ENCODE measurements around the gene COG3. TPM values are rescaled to one million over a fixed set of nuclear protein-coding genes. Genes with fewer than 3 reads are reported as not detected.
A peak's percentile ranks its signal among the peaks of the same experiment; 100 is the strongest.

The COG3 gene
- total and polyA plus RNA-seq, 2 of the 13 experiments (the other 11 are each of a cell fraction or from before 2014, with no cell fraction given), result 37.8 to 47.5 TPM

DNA sequence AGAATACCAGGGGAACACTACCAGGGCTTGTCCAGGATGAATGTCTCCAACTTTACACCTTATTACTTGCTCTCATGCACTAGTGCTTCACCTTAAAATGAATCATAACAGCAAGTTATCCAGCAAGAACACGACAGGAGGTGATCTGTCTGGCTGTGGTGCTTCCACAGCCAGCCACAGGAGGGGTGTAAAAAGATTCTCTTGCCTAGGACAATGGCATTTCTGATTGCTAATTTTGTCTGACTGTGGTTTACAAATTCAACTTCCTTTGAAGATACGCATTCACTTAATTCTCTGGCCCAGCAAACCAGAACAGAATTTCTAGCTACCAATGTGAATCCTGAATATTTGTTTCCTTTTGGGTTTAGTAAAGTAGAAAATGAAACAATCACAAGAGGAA is 23.1 kb upstream of the COG3 start (continued):
- TF ChIP-seq, protein P1, sequence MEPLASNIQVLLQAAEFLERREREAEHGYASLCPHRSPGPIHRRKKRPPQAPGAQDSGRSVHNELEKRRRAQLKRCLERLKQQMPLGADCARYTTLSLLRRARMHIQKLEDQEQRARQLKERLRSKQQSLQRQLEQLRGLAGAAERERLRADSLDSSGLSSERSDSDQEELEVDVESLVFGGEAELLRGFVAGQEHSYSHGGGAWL (CRISPR knock-in tag; IDR thresholded peaks at IDR 0.05), result no peak
- no peak for TF ChIP-seq ZBTB34 (CRISPR knock-in tag; IDR thresholded peaks at IDR 0.05)
- peak; percentile 47 for TF ChIP-seq GATAD2A (CRISPR knock-in tag; IDR thresholded peaks at IDR 0.05)
- no peak for TF ChIP-seq ATRX (CRISPR knock-in tag; IDR thresholded peaks at IDR 0.05; ENCODE audit: borderline replicate concordance)
- peak; percentile 21; the same call in 1 of the 2 replicates for TF ChIP-seq SOX5 (CRISPR knock-in tag; IDR thresholded peaks at IDR 0.05; ENCODE audit: borderline replicate concordance)
- no peak for TF ChIP-seq SKI (IDR thresholded peaks at IDR 0.05; ENCODE audit: partially characterized antibody)
- no peak for TF ChIP-seq ZFP36 (IDR thresholded peaks at IDR 0.05; ENCODE audit: borderline replicate concordance, low read depth, low read length, partially characterized antibody)
- TF ChIP-seq POLR2G (IDR thresholded peaks at IDR 0.05; ENCODE audit: low read depth, low read length), result peak; percentile 41; the same call in 1 of the 2 replicates
- no peak for TF ChIP-seq SYNCRIP (IDR thresholded peaks at IDR 0.05; ENCODE audit: insufficient read depth, low read depth, low read length)
- 0 out of 2 replicates have a peak, but pooled peaks have one; percentile 10 for TF ChIP-seq ERF (CRISPR knock-in tag; IDR thresholded peaks at IDR 0.05)
- 0 out of 2 replicates have a peak, but pooled peaks have one; percentile 45 for TF ChIP-seq PRDM10 (CRISPR knock-in tag; IDR thresholded peaks at IDR 0.05; ENCODE audit: low read depth)
- 0 out of 2 replicates have a peak, but pooled peaks have one; percentile 39 for TF ChIP-seq CHD4 (IDR thresholded peaks at IDR 0.05; ENCODE audit: borderline replicate concordance, low read length)
- 0 out of 2 replicates have a peak, but pooled peaks have one; percentile 27 for TF ChIP-seq FOXA3 (CRISPR knock-in tag; IDR thresholded peaks at IDR 0.05)
- TF ChIP-seq RARA (CRISPR knock-in tag; IDR thresholded peaks at IDR 0.05), result peak; percentile 22; the same call in 1 of the 2 replicates
- peak; percentile 54; the same call in 1 of the 2 replicates for TF ChIP-seq RAD21 (CRISPR knock-in tag; IDR thresholded peaks at IDR 0.05)
- TF ChIP-seq, protein P2, sequence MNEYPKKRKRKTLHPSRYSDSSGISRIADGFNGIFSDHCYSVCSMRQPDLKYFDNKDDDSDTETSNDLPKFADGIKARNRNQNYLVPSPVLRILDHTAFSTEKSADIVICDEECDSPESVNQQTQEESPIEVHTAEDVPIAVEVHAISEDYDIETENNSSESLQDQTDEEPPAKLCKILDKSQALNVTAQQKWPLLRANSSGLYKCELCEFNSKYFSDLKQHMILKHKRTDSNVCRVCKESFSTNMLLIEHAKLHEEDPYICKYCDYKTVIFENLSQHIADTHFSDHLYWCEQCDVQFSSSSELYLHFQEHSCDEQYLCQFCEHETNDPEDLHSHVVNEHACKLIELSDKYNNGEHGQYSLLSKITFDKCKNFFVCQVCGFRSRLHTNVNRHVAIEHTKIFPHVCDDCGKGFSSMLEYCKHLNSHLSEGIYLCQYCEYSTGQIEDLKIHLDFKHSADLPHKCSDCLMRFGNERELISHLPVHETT (CRISPR knock-in tag; conservative IDR thresholded peaks at IDR 0.05), result no peak
- no peak for TF ChIP-seq SMYD3 (CRISPR knock-in tag; IDR thresholded peaks at IDR 0.05)
- TF ChIP-seq NCOA5 (CRISPR knock-in tag; IDR thresholded peaks at IDR 0.05), result no peak
- TF ChIP-seq PATZ1 (CRISPR knock-in tag; IDR thresholded peaks at IDR 0.05), result no peak
- TF ChIP-seq, protein P3, sequence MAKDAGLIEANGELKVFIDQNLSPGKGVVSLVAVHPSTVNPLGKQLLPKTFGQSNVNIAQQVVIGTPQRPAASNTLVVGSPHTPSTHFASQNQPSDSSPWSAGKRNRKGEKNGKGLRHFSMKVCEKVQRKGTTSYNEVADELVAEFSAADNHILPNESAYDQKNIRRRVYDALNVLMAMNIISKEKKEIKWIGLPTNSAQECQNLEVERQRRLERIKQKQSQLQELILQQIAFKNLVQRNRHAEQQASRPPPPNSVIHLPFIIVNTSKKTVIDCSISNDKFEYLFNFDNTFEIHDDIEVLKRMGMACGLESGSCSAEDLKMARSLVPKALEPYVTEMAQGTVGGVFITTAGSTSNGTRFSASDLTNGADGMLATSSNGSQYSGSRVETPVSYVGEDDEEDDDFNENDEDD (CRISPR knock-in tag; IDR thresholded peaks at IDR 0.05; ENCODE audit: borderline replicate concordance), result no peak
